Mammary epithelial cell (primary cell): ENCODE measurements around the gene ICAM4.

Source experiments
- EZH2 ChIP-seq: IDR thresholded peaks from 2 replicates; pipeline ENCODE4 v1.6.1; 2012; ENCODE audit warnings: low read length, inconsistent platforms, borderline replicate concordance
- TF ChIP-seq, protein P1 (sequence below), 2 donors: IDR thresholded peaks in 1 of 2; conservative IDR thresholded peaks in 1 of 2; 2 replicates each; pipeline ENCODE4 v1.5.1; 2011 to 2012; ENCODE audit warnings: inconsistent platforms in 2 of 2, low read length in 2 of 2, mild to moderate bottlenecking in 2 of 2, control low read depth in 1 of 2, low read depth in 1 of 2; ENCODE audit not compliant: insufficient read depth in 1 of 2; ENCODE audit errors: extremely low read depth in 1 of 2

DNA sequence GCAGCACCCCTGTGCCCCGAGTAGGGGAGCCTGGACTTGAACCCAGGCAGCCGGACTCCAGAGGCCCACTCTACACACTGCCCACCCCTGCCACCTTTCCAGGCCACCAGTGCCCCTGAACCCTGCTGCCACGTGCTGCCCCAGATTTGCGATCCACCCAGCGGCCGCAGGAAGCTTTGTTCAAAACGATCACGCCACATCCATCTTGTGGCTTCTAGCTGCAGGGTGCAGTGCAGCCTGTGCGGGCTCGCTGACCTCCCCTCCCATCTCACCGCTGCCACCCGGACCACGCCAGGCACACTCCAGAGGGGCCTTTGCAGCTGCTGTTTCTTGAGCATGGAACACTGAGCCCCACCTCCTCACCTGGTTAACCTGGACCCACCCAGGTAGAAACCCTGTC lies 42.8 kb downstream of the ICAM4 start:
- TF ChIP-seq, protein P1, sequence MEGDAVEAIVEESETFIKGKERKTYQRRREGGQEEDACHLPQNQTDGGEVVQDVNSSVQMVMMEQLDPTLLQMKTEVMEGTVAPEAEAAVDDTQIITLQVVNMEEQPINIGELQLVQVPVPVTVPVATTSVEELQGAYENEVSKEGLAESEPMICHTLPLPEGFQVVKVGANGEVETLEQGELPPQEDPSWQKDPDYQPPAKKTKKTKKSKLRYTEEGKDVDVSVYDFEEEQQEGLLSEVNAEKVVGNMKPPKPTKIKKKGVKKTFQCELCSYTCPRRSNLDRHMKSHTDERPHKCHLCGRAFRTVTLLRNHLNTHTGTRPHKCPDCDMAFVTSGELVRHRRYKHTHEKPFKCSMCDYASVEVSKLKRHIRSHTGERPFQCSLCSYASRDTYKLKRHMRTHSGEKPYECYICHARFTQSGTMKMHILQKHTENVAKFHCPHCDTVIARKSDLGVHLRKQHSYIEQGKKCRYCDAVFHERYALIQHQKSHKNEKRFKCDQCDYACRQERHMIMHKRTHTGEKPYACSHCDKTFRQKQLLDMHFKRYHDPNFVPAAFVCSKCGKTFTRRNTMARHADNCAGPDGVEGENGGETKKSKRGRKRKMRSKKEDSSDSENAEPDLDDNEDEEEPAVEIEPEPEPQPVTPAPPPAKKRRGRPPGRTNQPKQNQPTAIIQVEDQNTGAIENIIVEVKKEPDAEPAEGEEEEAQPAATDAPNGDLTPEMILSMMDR (conservative IDR thresholded peaks at IDR 0.05 in 1 of 2, IDR thresholded peaks at IDR 0.05 in 1 of 2; ENCODE audit: extremely low read depth in 1 of 2, insufficient read depth in 1 of 2, low read depth in 1 of 2, low read length in 2 of 2), result no peak
- no peak for TF ChIP-seq EZH2
